ENCODE measurements around the gene MYOZ3. TPM values are rescaled to one million over a fixed set of nuclear protein-coding genes. Genes with fewer than 3 reads are reported as not detected.
A peak's percentile ranks its signal among the peaks of the same experiment; 100 is the strongest.

Gene MYOZ3
- polyA plus RNA-seq, 3 donors, result 5.9 to 8.6 (median 7.2) TPM

DNA sequence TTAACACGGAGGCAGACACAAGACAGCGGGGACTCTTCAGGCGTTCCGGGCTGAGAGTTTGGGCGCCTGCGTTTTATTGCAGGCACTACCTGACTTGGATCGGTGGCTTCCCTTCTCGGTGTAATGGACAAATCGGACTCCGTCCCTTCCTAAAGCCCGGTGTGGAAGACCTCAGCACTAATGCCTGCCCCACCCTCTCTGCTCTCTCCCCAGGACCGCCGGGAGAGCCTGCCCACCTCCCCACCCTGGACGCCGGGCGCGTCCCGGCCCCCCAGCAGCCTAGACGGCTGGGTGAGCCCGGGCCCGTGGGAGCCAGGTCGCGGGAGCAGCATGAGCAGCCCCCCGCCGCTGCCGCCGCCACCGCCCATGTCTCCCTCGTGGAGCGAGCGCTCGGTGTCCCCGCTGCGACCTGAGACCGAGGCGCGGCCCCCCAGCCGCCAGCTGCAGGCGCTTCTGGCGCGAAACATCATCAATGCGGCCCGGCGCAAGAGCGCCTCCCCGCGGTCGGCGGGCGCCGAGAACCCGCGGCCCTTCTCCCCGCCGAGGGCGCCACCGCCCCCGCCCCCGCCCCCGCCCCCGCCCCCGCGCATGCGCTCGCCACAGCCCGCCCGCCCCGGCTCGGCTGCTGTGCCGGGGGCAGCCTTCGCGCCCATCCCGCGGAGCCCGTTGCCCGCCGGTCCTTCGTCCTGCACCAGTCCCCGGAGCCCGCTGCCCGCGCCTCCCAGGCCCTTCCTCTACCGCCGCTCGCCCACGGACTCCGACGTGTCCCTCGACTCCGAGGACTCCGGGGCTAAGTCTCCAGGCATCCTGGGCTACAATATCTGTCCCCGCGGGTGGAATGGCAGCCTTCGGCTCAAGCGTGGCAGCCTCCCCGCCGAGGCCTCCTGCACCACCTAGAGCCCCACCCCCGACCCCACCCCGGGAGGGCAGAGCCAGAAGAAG lies 4.6 kb upstream of the MYOZ3 start:
- peak; percentile 80 for DNase-seq

DNA sequence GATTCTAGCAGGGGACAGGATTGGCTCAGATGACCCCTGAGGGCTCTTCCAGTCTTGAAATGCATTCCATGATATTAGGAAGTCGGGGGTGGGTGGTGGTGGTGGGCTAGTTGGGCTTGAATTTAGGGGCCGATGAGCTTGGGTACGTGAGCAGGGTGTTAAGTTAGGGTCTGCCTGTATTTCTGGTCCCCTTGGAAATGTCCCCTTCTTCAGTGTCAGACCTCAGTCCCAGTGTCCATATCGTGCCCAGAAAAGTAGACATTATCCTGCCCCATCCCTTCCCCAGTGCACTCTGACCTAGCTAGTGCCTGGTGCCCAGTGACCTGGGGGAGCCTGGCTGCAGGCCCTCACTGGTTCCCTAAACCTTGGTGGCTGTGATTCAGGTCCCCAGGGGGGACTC lies 2.9 kb upstream of the MYOZ3 start:
- DNase-seq, result no peak

- no peak for DNase-seq
Measured at GRCh38 chr5:150658699-150659265, 2.3 kb upstream of the MYOZ3 start.

DNA sequence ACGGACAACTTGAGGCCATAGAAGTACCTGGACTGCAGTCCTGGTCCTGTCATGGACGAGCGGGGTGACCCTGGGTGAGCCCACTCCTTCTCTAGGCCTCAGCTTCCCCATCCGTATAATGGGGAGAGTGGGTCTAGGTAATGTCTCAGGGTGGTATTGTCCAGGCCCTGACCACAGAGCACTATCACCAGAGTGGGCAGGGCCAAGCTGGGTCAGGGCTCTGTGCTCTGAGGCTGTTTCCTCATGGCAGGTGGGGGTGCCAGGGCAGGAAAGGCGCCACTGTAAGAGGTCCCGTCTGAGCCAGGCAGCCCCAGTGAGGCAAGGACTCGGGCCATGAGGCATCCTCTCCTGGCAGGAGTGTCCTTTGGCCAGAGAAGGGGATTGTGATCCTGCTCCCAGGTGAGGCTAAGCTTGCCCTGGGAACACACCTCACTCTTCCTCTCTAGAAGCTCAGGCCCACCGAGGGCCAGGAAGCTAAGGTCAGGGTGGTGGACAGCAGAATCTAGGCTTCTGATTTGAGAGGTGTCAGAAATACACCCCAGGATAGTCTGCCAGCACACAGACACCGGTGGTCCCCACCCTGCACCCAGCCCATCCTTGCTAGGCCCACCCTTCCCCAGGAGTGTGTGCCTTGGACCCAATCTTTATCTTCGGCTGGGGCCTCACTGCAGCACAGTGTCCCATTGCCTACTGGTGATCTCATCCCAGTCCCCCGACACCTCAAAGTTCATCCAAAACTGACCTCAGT lies 1.5 kb upstream of the MYOZ3 start:
- DNase-seq, result no peak

- no peak for DNase-seq
Measured at GRCh38 chr5:150660108-150660831, 781 bp upstream of the MYOZ3 start.

DNA sequence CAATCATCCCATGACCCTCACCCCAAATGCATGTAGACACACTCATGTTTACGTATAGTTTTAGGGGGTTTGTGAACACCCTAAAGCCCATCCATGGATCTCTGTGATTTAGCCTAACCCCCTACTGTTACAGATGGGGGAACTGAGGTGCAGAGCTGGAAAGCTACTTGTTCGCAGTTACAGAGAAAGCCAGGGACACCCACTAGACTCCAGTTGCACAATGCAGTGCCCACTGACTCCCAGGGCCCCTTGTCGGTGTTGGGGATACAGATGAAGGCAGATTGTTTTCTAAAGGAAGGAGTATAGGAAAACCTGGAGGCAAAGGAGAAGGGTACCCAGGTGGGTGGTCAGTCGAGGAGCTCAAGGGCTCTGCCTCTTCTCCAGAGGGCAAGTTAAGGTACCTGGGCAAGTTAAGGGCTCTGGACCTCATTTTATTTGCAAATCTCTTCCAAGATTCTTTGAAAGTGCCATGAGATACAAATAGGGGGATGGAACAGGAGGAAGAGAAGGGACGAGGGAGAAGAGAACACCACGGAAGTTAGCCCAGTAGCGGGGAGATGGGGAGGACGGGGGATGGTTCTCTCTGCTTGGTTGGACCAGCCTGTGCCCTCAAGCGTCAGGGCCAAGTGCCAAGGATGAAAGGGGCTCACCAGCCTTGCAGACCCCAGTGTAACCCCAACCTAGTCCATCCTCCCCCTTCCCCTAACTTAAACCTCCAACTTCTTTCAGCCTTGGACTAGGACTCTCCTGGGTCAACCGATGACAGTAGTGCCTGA lies 958 bp downstream of the MYOZ3 start:
- no peak for DNase-seq

GRCh38 chr5:150662731-150663516 lies 1.9 kb downstream of the MYOZ3 start:
- no peak for DNase-seq

- no peak for DNase-seq
Measured at GRCh38 chr5:150663936-150664335, 2.9 kb downstream of the MYOZ3 start.

DNA sequence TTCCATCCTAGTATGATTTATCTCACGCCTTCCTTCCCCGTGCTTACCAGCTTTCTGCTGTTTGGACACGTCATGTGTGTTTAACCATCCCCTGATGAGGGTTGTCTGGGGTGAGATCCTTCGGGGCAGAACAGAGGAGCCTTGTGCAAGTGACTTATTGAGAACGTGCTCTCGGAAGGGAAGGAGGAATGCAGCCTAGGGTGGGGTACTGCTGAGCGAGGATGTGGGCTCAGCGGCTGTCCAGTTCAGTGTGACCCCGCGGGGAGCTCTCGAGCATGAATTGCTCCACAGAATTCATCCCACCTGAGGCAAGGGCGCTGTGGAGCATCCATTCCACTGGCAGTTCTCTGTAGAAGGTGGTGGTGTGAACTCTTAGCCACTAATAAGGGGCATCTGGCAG lies 4.0 kb downstream of the MYOZ3 start:
- DNase-seq, result no peak

GRCh38 chr5:150670275-150670947 lies 9.4 kb downstream of the MYOZ3 start:
- no peak for DNase-seq

GRCh38 chr5:150670948-150671310 lies 9.9 kb downstream of the MYOZ3 start:
- DNase-seq, result no peak

DNA sequence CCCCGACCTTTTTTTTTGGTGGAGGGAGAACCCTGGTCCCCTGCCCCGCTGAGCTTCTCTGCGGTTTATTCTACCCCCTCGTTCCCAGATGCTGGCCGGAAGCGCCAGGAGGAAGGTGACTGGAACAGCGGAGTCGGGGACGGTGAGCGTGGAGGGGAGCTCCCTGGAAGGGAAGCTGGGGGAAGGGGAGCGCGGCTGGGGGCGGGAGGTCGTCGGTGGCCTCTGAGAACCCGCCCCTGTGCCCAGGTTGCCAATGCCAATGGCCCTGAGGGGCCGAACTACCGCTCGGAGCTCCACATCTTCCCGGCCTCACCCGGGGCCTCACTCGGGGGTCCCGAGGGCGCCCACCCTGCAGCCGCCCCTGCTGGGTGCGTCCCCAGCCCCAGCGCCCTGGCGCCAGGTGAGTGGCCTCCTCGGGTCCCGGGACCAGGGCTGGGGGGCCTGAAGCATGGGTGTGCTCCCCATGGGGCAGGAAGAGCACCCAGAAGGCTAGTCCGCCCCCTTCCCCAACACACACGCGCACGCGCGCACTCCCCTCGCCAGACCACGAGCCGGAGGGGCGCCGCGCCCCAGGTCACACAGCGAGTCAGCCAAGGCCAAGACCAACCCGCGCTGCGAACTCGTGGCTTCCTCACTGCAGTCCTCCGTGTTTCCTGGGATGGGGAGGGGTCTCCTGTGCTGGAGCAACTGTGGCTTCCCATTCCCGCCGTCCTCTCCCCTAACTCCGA lies 10.6 kb downstream of the MYOZ3 start:
- no peak for DNase-seq

- no peak for DNase-seq
Measured at GRCh38 chr5:150672237-150672883, 11.3 kb downstream of the MYOZ3 start.

GRCh38 chr5:150672884-150673275 lies 11.8 kb downstream of the MYOZ3 start:
- DNase-seq, result no peak

- DNase-seq, result no peak
Measured at GRCh38 chr5:150674341-150674821, 13.3 kb downstream of the MYOZ3 start.

- DNase-seq, result no peak
Measured at GRCh38 chr5:150675069-150675468, 14.0 kb downstream of the MYOZ3 start.

DNA sequence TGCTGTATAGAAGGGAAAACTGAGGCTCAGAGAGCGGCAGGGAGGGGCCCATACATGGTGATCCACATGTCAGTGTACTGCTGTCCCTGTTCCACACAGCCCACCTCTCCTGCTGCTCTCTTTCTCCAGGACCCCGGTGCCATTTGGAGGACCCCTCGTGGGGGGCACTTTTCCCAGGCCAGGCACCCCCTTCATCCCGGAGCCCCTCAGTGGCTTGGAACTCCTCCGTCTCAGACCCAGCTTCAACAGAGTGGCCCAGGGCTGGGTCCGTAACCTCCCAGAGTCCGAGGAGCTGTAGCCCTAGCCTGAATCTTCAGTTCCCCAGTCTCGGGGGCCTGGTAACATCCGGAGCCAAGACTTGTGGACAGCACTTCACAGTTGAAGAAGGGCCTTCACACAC lies 15.5 kb downstream of the MYOZ3 start:
- no peak for DNase-seq

- no peak for DNase-seq
Measured at GRCh38 chr5:150689120-150689519, 28.1 kb downstream of the MYOZ3 start.
